ENCODE measurements around the gene ADGRE2.
"Not testable (repeated sequence)": the region's sequence is repeated elsewhere in the genome, so short reads cannot be mapped to it uniquely, and the experiment has no call there.

ADGRE2 gene

DNA sequence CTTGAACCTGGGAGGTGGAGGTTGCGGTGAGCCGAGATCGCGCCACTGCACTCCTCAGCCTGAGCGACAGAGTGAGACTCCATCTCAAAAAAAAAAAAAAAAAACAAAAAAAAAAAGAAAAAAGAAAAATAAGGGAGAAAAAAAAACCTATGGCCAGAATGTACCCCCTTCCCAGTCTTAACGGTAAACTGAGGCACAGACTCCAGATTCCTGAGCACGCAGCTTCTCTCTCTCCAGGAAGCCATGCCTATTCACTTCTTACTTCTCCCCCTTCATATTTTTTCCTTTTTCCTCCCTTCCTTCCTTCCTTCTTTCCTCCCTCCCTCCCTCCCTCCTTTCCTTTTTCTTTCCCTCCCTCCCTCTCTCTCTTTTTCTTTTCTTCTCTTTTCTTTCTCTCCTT lies 5.4 kb downstream of the ADGRE2 start:
- H3K4me3 ChIP-seq (ENCODE audit: low read length), result no peak overlapping the region
- TF ChIP-seq, protein P1, sequence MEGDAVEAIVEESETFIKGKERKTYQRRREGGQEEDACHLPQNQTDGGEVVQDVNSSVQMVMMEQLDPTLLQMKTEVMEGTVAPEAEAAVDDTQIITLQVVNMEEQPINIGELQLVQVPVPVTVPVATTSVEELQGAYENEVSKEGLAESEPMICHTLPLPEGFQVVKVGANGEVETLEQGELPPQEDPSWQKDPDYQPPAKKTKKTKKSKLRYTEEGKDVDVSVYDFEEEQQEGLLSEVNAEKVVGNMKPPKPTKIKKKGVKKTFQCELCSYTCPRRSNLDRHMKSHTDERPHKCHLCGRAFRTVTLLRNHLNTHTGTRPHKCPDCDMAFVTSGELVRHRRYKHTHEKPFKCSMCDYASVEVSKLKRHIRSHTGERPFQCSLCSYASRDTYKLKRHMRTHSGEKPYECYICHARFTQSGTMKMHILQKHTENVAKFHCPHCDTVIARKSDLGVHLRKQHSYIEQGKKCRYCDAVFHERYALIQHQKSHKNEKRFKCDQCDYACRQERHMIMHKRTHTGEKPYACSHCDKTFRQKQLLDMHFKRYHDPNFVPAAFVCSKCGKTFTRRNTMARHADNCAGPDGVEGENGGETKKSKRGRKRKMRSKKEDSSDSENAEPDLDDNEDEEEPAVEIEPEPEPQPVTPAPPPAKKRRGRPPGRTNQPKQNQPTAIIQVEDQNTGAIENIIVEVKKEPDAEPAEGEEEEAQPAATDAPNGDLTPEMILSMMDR (conservative IDR thresholded peaks at IDR 0.05; ENCODE audit: low read length), result no peak

DNA sequence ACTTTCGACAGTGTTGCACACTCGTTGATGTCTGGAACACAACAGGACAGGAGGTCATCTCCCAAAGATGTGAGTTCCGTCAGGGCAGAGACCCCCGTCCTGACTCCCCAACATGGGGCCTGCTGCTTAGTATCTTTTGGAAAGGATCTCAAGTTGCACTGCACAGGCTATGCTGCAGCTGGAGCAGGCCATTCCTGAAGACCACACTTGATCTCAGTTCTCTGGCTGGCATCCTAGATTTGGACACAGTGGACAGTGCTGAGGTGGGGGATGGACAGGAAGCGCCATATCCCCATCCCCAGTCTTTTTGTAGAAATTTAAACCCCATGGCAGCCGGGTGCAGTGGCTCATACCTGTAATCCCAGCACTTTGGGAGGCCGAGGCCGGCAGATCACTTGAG lies 5.9 kb downstream of the ADGRE2 start:
- no peak overlapping the region for H3K4me3 ChIP-seq (ENCODE audit: low read length)

More for the DNA sequence above, 5.4 kb downstream of the ADGRE2 start:
- no peak for DNase-seq (ENCODE audit: low read depth)

DNA sequence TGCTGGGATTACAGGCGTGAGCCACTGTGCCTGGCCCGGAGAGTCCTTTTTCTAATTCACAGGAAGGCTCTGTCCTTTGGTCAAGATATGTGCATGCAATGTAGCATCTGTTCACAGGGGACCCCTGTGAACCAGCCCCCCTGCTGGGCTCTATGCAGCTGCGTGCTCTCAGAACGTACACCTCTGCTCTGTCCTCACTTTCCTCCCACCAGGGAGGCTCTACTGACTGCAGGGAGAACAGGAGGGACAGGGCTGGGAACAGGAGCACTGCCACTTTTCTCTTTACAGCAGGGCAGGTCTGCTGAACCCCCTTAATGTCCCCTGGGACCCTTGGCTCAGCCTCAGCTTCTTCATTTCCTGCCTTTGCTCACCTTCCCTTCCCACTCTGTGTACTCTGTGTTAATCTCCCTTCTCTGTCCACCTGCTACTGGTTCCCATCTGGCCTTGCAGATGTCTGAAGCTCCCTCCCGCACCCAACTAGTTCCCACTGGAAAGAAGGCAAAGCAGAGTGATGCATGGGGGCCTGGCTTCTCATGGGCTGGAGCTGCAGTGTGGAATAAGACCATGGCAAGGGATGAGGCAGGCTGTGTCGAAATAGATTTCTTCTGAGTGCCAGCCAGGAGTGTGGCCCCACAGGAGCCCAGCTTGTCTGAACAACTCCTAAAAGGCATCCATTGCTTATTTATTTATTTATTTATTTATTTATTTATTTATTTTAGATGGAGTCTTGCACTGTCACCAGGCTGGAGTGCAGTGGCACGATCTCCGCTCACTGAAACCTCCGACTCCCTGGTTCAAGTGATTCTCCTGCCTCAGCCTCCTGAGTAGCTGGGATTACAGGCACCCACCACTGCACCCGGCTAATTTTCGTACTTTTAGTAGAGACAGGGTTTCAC lies 7.2 kb downstream of the ADGRE2 start:
- no peak overlapping the region for H3K4me3 ChIP-seq (ENCODE audit: low read length)
- TF ChIP-seq, protein P1 (conservative IDR thresholded peaks at IDR 0.05; ENCODE audit: low read length), result no peak
- DNase-seq (ENCODE audit: low read depth), result no peak

More for the DNA sequence above, 5.9 kb downstream of the ADGRE2 start:
- no peak for DNase-seq (ENCODE audit: low read depth)
- TF ChIP-seq, protein P1 (conservative IDR thresholded peaks at IDR 0.05; ENCODE audit: low read length), result no peak

DNA sequence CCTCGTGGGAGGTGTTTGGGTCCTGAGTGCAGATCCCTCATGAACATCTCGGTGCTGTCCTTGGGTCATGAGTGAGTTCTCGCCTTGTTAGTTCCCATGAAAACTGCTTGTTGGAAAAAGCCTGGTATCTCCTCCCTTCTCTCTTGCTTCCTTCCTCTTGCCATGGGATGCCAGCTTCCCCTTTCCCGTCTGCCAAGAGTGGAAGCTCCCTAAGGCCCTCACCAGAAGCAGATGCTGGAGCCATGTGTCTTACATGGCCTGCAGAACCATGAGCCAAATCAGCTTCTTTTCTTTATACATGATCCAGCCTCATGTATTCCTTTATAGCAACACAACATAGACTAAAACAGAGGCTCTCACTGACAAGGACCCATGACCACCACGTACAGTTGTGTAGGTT lies 8.2 kb downstream of the ADGRE2 start:
- TF ChIP-seq, protein P1 (conservative IDR thresholded peaks at IDR 0.05; ENCODE audit: low read length), result no peak

DNA sequence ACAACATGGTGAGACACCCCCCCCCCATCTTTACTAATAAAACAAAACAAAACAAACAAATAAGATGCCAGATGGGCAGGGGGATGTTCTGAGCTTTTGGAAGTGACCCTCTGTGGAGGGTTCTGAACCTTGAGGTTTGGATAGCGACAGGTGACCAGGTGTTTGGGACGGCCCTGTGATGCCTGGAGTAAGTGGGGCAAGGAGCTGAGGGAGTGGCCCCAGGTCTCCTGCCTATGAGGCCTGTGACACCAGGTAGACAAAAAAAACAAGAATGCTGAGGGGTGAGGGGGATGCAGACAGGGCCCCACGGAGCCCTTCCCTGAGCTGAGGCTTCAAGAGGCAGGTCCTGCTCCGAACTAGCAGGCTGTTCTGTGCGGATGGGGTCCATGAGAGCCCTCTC lies 9.2 kb downstream of the ADGRE2 start:
- DNase-seq (ENCODE audit: low read depth), result no peak
- H3K4me3 ChIP-seq (ENCODE audit: low read length), result no peak overlapping the region
- TF ChIP-seq, protein P1 (conservative IDR thresholded peaks at IDR 0.05; ENCODE audit: low read length), result no peak

More for the DNA sequence above, 8.2 kb downstream of the ADGRE2 start:
- no peak for DNase-seq (ENCODE audit: low read depth)
- no peak overlapping the region for H3K4me3 ChIP-seq (ENCODE audit: low read length)

DNA sequence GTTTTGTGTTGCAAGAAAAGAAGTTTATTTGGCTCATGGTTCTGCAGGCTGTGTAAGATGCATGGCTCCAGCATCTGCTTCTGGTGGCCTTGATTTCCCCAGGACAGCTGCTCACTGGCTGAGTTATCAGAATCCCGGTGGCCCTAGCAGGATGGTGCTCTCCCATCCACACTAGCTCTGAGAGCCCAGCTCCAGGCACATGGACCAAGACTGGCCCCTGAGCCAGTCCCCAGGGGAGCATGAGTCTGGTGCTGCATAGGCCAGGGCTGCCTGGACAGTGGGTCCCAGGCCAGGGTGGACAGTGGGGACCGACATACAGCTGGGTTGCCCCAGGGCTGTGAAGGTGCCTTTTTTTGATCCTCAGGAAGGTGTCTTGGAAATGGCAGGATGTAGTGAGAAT lies 10.4 kb downstream of the ADGRE2 start:
- H3K4me3 ChIP-seq (ENCODE audit: low read length), result no peak overlapping the region
- TF ChIP-seq, protein P1 (conservative IDR thresholded peaks at IDR 0.05; ENCODE audit: low read length), result no peak
- no peak for DNase-seq (ENCODE audit: low read depth)

DNA sequence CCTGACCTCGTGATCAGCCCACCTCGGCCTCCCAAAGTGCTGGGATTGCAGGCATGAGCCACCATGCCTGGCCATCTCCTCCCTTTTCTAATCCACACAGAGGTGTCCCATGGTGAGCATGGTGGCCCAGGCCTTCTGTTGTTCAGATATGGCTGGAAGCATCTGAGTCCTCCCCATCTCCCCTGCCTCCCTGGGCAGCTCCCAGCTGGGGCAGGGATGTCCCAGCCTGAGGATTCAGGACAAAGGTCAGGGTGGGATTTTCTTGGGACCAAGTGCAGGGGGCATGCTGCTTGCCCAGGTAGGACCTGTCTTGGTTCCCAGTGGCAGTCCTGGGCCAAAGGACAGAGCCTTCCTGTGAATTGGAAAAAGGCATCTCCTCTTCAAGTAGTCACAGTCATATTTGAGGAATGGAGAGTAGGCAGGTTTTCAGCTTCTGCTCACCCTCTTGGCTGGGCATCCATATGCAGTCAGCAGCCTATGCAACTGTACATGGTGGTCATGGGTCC lies 10.8 kb downstream of the ADGRE2 start:
- no peak overlapping the region for H3K4me3 ChIP-seq (ENCODE audit: low read length)
- TF ChIP-seq, protein P1 (conservative IDR thresholded peaks at IDR 0.05; ENCODE audit: low read length), result no peak
- DNase-seq (ENCODE audit: low read depth), result no peak

DNA sequence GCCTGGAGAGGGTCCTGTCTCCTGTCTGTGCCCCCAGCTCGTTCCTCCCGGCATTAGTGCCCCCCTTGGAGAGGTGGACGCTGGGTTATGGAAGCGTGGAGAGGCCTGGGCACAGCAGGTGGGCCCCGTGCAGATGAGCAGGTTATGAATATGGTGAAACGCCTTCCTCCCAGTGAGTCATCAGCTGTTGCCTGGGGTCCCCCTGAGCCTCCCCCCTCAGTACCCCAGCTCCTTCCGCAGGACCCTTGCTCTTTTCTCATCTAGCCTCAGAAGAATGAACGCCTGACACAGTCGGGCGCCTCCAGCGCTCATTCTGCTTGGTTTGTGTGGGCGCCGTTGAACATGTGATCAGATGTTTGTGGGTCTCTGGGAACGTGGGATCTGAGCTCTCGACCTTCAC lies 12.5 kb downstream of the ADGRE2 start:
- not testable (repeated sequence) for H3K4me3 ChIP-seq (ENCODE audit: low read length); DNase-seq (ENCODE audit: low read depth)

DNA sequence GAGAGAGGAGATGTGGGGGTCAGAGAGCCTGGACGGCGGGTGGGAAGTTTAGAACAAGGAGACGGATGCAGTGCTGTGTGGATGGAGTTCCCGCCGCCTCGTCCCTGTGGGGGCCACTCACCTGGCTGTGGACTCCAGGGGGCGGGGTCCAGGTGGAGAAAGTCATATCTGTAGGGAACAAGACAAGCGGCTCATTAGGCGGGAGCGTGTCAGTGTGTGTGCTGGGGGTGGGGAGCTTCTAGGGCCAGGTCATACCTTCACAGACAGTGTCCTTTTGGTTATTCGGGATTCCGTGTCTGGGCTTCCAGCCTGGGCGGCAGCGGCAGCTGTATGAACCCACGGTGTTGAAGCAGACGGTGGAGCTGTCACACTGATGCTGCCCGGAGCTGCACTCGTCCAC lies 13.0 kb downstream of the ADGRE2 start:
- not testable (repeated sequence) for DNase-seq (ENCODE audit: low read depth); H3K4me3 ChIP-seq (ENCODE audit: low read length)
